IMR-90 (cell line): ENCODE results near the gene CLIC4. TPM values are rescaled to one million over a fixed set of nuclear protein-coding genes. Genes with fewer than 3 reads are reported as not detected.

ENCODE experiments used
- ATAC-seq: fragments of 200-7000 bp; cut with Tn5 transposase; 2 replicates; pipeline ENCODE4 v1.9.1; 2020; ENCODE audit warnings: low read depth, mild to moderate bottlenecking, moderate library complexity
- BruUV-seq: library from RNA; stranded (reverse); fragments of 400-500 nt; replicated peaks from 2 replicates; lab custom pipeline; 2021; lab: Mats Ljungman, UMichigan
- CTCF ChIA-PET: fragments of 300-600 bp; formaldehyde crosslinking; extraction: SDS; loops from one replicate; lab custom pipeline; 2021; ENCODE audit warnings: antibody characterized with exemption; lab: Yijun Ruan, JAX
- POLR2A ChIA-PET: fragments of 300-600 bp; sonication (Branson Sonifier 250); formaldehyde crosslinking; loops from one replicate; lab custom pipeline; 2022; ENCODE audit warnings: antibody characterized with exemption; ENCODE audit not compliant: unreplicated experiment; lab: Charles Lee
- DNase-seq: peaks from one replicate; pipeline ENCODE4 v3.0.0; 2013
- H2AFZ ChIP-seq: replicated peaks from 2 replicates; pipeline ENCODE3; 2013; ENCODE audit warnings: low read length, mild to moderate bottlenecking; ENCODE audit not compliant: poor library complexity
- H2AK5ac ChIP-seq: 2 replicates; pipeline ENCODE4 v1.6.1; 2013; ENCODE audit warnings: low read depth, low read length, inconsistent platforms
- H2AK9ac ChIP-seq: replicated peaks from 2 replicates; pipeline ENCODE3; 2013; ENCODE audit warnings: mild to moderate bottlenecking, low read depth, low read length, moderate library complexity; ENCODE audit not compliant: poor library complexity
- H2BK120ac ChIP-seq: 2 replicates; pipeline ENCODE4 v1.6.1; 2013; ENCODE audit warnings: low read depth, low read length, inconsistent platforms
- H2BK15ac ChIP-seq: 3 replicates; pipeline ENCODE4 v1.6.1; 2013; ENCODE audit warnings: low read depth, low read length, inconsistent platforms
- H2BK20ac ChIP-seq: 2 replicates; pipeline ENCODE4 v1.6.1; 2013; ENCODE audit warnings: low read depth, mild to moderate bottlenecking, inconsistent platforms, low read length, moderate library complexity
- H2BK5ac ChIP-seq: 2 replicates; pipeline ENCODE4 v1.6.1; 2013; ENCODE audit warnings: mild to moderate bottlenecking, low read depth, low read length, inconsistent platforms; ENCODE audit not compliant: poor library complexity, severe bottlenecking
- H3K14ac ChIP-seq: replicated peaks from 2 replicates; pipeline ENCODE4 v1.6.1; 2013; ENCODE audit warnings: low read depth, low read length, inconsistent platforms
- H3K18ac ChIP-seq: 2 replicates; pipeline ENCODE4 v1.6.1; 2013; ENCODE audit warnings: low read depth, low read length, control low read depth
- H3K23ac ChIP-seq: 2 replicates; pipeline ENCODE4 v1.6.1; 2013; ENCODE audit warnings: low read depth, low read length, inconsistent platforms
- H3K27ac ChIP-seq: 2 replicates; pipeline ENCODE4 v1.5.1; 2013; ENCODE audit warnings: mild to moderate bottlenecking, control low read depth, low read length; ENCODE audit not compliant: insufficient read depth
- H3K27me3 ChIP-seq: 2 replicates; pipeline ENCODE4 v1.6.1; 2013; ENCODE audit warnings: low read length; ENCODE audit not compliant: control insufficient read depth, insufficient read depth
- H3K36me3 ChIP-seq: 2 replicates; pipeline ENCODE4 v1.6.1; 2013; ENCODE audit warnings: low read length, mixed read lengths; ENCODE audit not compliant: control insufficient read depth, insufficient read depth
- H3K4ac ChIP-seq: 2 replicates; pipeline ENCODE4 v1.6.1; 2013; ENCODE audit warnings: low read depth, low read length, inconsistent platforms
- H3K4me1 ChIP-seq: 2 replicates; pipeline ENCODE4 v1.6.1; 2013; ENCODE audit warnings: low read length, mixed read lengths; ENCODE audit not compliant: control insufficient read depth, insufficient read depth
- H3K4me2 ChIP-seq: 2 replicates; pipeline ENCODE4 v1.6.1; 2013; ENCODE audit warnings: low read depth, mild to moderate bottlenecking, control low read depth, low read length, moderate library complexity
- H3K4me3 ChIP-seq: 2 replicates; pipeline ENCODE4 v1.5.1; 2013; ENCODE audit warnings: low read depth, mild to moderate bottlenecking, control low read depth, low read length, moderate library complexity; ENCODE audit not compliant: insufficient read depth
- H3K56ac ChIP-seq: 2 replicates; pipeline ENCODE4 v1.6.1; 2013; ENCODE audit warnings: low read length, inconsistent platforms; ENCODE audit not compliant: insufficient read depth; ENCODE audit errors: extremely low read depth
- H3K79me1 ChIP-seq, 2 experiments: 2 replicates each; pipeline ENCODE4 v1.6.1; 2013; ENCODE audit warnings: low read length in 2 of 2, inconsistent platforms in 1 of 2, low read depth in 1 of 2
- H3K9ac ChIP-seq: 2 replicates; pipeline ENCODE4 v1.6.1; 2013; ENCODE audit warnings: low read depth, low read length, control low read depth
- H3K9me1 ChIP-seq: 2 replicates; pipeline ENCODE4 v1.6.1; 2013; ENCODE audit warnings: low read length, inconsistent platforms; ENCODE audit not compliant: insufficient read depth
- H3K9me3 ChIP-seq: 2 replicates; pipeline ENCODE4 v1.6.1; 2013; ENCODE audit warnings: low read length; ENCODE audit not compliant: control insufficient read depth, insufficient read depth
- H4K20me1 ChIP-seq: 2 replicates; pipeline ENCODE4 v1.6.1; 2013; ENCODE audit warnings: low read length, inconsistent platforms; ENCODE audit not compliant: insufficient read depth
- H4K5ac ChIP-seq: 2 replicates; pipeline ENCODE4 v1.6.1; 2013; ENCODE audit warnings: mild to moderate bottlenecking, low read depth, low read length, control low read depth
- H4K8ac ChIP-seq, 2 experiments: 2 replicates each; pipeline ENCODE4 v1.6.1; 2013; ENCODE audit warnings: low read depth in 2 of 2, low read length in 2 of 2, control low read depth in 1 of 2, inconsistent platforms in 1 of 2
- H4K91ac ChIP-seq: 2 replicates; pipeline ENCODE4 v1.6.1; 2013; ENCODE audit warnings: low read depth, low read length, inconsistent platforms; ENCODE audit not compliant: insufficient read depth
- BHLHE40 ChIP-seq: fragments of 150-350 bp; IDR thresholded peaks from 2 replicates; pipeline ENCODE4 v1.6.1; 2016; ENCODE audit warnings: mild to moderate bottlenecking, low read depth, low read length
- CEBPB ChIP-seq: IDR thresholded peaks from 2 replicates; pipeline ENCODE4 v1.6.1; 2012; ENCODE audit warnings: low read depth, low read length, improper control_type of control experiment
- CHD1 ChIP-seq: IDR thresholded peaks from 2 replicates; pipeline ENCODE4 v1.6.1; 2012; ENCODE audit warnings: low read depth, low read length, improper control_type of control experiment
- CTCF ChIP-seq: conservative IDR thresholded peaks from 2 replicates; pipeline ENCODE4 v1.5.1; 2012; ENCODE audit warnings: mild to moderate bottlenecking, low read depth, low read length, improper control_type of control experiment
- MAFK ChIP-seq: IDR thresholded peaks from 2 replicates; pipeline ENCODE4 v1.6.1; 2012; ENCODE audit warnings: low read depth, low read length, improper control_type of control experiment
- MAZ ChIP-seq: IDR thresholded peaks from 2 replicates; pipeline ENCODE4 v1.6.1; 2012; ENCODE audit warnings: low read depth, mild to moderate bottlenecking, low read length, improper control_type of control experiment, moderate library complexity, borderline replicate concordance
- RCOR1 ChIP-seq: IDR thresholded peaks from 2 replicates; pipeline ENCODE4 v1.6.1; 2012; ENCODE audit warnings: mild to moderate bottlenecking, low read length, improper control_type of control experiment; ENCODE audit not compliant: insufficient replicate concordance
- RFX5 ChIP-seq: IDR thresholded peaks from 2 replicates; pipeline ENCODE4 v1.8.0; 2012; ENCODE audit warnings: low read depth, mild to moderate bottlenecking, low read length, moderate library complexity
- SMC3 ChIP-seq: fragments of 150-350 bp; IDR thresholded peaks from 2 replicates; pipeline ENCODE4 v1.6.1; 2016; ENCODE audit warnings: low read depth, mild to moderate bottlenecking, antibody characterized with exemption, low read length, moderate library complexity
- WGBS, 2 experiments: methylation state at CpG; one replicate each; pipeline versions ENCODE4 v1.1.5 to v1.1.7; 2013; ENCODE audit warnings: missing lambda C conversion rate in 2 of 2; ENCODE audit not compliant: insufficient read length in 1 of 2; ENCODE audit errors: extremely low coverage in 2 of 2; 5-methylcytosine and 5-hydroxymethylcytosine counted together
- dilution Hi-C: fragments of 300-500 bp; cut with HindIII; formaldehyde crosslinking; loops from one replicate; pipeline ENCODE4 v1.14.3; 2018; ENCODE audit warnings: low sequenced_read_pairs; ENCODE audit not compliant: unreplicated experiment
- in situ Hi-C: fragments of 300-500 bp; cut with MboI; formaldehyde crosslinking; loops from 3 replicates; pipeline ENCODE4 v1.14.3; 2019; ENCODE audit warnings: low sequenced_read_pairs, inconsistent platforms, mixed read lengths
- intact Hi-C: fragments of 100-400 bp; cut with micrococcal nuclease; formaldehyde crosslinking; loops from 2 replicates; pipeline ENCODE4 v1.10.0; 2022
- polyA plus RNA-seq, 3 experiments: library from polyadenylated mRNA; depleted of rRNA; stranded (reverse); fragments of >200 nt; gene quantifications; 2 replicates each; pipeline ENCODE4 v1.2.3, GENCODE V29; 2012; ENCODE audit warnings: low replicate concordance in 1 of 3
- total RNA-seq: library from RNA; depleted of rRNA; stranded (reverse); fragments of >200 nt; gene quantifications from 2 replicates; pipeline ENCODE4 v1.2.3, GENCODE V29; 2012

Gene CLIC4
- total and polyA plus RNA-seq, 2 of the 4 experiments (the other 2 are of a cell fraction), result 242 to 392 TPM

GRCh38 chr1:24865587-24865986 is 120.3 kb downstream of the CLIC4 start:
- Histone ChIP-seq H2BK20ac (no peak overlapping the region), H4K8ac (no peak overlapping the region), H3K4me1 (no peaks in the 10 kb centered on the region), H3K23ac (no peak overlapping the region), H3K27me3 (peaks cover 39% of the 10 kb centered on the region), H3K56ac (no peak overlapping the region), H3K9me3 (no peaks in the 10 kb centered on the region), H3K9me1 (peaks cover 4% of the 10 kb centered on the region; the same call in 1 of the 2 replicates), H4K91ac (no peak overlapping the region), H3K18ac (no peak overlapping the region), H2AFZ (no peak overlapping the region), H3K79me1 (no peaks in the 10 kb centered on the region), H3K14ac (no peak overlapping the region), H3K4me3 (no peak overlapping the region), H2BK5ac (no peak overlapping the region), H3K27ac (no peak overlapping the region), H3K36me3 (no peaks in the 10 kb centered on the region), H3K4ac (no peak overlapping the region), H4K20me1 (no peaks in the 10 kb centered on the region), H2BK120ac (no peak overlapping the region), H3K9ac (no peak overlapping the region), H2BK15ac (no peak overlapping the region), H3K4me2 (no peak overlapping the region), H2AK5ac (no peak overlapping the region), H4K5ac (no peak overlapping the region), H2AK9ac (no peak overlapping the region)
- POLR2A ChIA-PET, result no interaction called here
- TF ChIP-seq CTCF (no peak), CEBPB (no peak), MAZ (no peak), CHD1 (no peak), RFX5 (no peak), SMC3 (no peak), MAFK (no peak), RCOR1 (no peak), BHLHE40 (no peak)
- dilution Hi-C loops, result no loop called here
- WGBS, 2 experiments, result no CpG with 5 or more reads among the region's 3 CpGs
- BruUV-seq, result no TSS peak
- ATAC-seq (no peak), DNase-seq (no peak)
- in situ Hi-C loops, result no loop called here
- intact Hi-C loops, result no loop called here
- CTCF ChIA-PET, result no interaction called here
